Measurements from ENCODE around the gene ZNF770.

The ZNF770 gene

DNA sequence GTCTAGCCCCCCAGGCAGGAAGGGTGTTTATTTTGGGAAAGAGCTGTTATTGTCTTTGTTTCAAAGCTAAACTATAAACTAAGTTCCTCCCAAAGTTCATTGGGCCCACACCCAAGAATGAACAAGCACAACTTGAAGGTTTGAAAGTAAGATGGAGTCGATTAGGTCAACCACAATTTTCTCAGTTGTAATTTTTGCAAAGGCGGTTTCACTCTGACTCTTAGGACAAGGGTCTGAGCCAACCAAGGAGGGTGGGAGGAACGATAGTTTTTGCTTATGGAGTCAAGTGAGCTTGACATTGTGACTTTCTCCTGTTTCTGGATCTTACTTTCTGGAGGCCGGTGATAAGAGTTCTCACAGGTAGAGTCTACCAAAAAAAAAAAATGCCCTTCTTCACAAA lies 5.8 kb upstream of the ZNF770 start:
- H3K4me3 ChIP-seq (ENCODE audit: control insufficient read depth, low read depth, low read length): no peak overlapping the region
- TF ChIP-seq CTCF (IDR thresholded peaks at IDR 0.05; ENCODE audit: control insufficient read depth, insufficient read depth, low read depth, low read length, missing control alignments): no peak
- DNase-seq (ENCODE audit: low read depth): no peak

GRCh38 chr15:34993412-34993811 lies 5.3 kb upstream of the ZNF770 start:
- DNase-seq (ENCODE audit: low read depth): no peak
- no peak for TF ChIP-seq CTCF (IDR thresholded peaks at IDR 0.05; ENCODE audit: control insufficient read depth, insufficient read depth, low read depth, low read length, missing control alignments)
- no peak overlapping the region for H3K4me3 ChIP-seq (ENCODE audit: control insufficient read depth, low read depth, low read length)

GRCh38 chr15:34987609-34988026 lies 469 bp downstream of the ZNF770 start:
- no peak for TF ChIP-seq CTCF (IDR thresholded peaks at IDR 0.05; ENCODE audit: control insufficient read depth, insufficient read depth, low read depth, low read length, missing control alignments)
- peak overlapping the region; percentile 98 for H3K4me3 ChIP-seq (ENCODE audit: control insufficient read depth, low read depth, low read length)
- no peak for DNase-seq (ENCODE audit: low read depth)

GRCh38 chr15:34986771-34987480 lies 1.2 kb downstream of the ZNF770 start:
- DNase-seq (ENCODE audit: low read depth): no peak
- no peak for TF ChIP-seq CTCF (IDR thresholded peaks at IDR 0.05; ENCODE audit: control insufficient read depth, insufficient read depth, low read depth, low read length, missing control alignments)
- H3K4me3 ChIP-seq (ENCODE audit: control insufficient read depth, low read depth, low read length): peak overlapping the region; percentile 98

GRCh38 chr15:34986326-34986725 lies 1.8 kb downstream of the ZNF770 start:
- DNase-seq (ENCODE audit: low read depth): no peak
- H3K4me3 ChIP-seq (ENCODE audit: control insufficient read depth, low read depth, low read length): no peak overlapping the region; the same call in 1 of the 2 replicates
- no peak for TF ChIP-seq CTCF (IDR thresholded peaks at IDR 0.05; ENCODE audit: control insufficient read depth, insufficient read depth, low read depth, low read length, missing control alignments)

DNA sequence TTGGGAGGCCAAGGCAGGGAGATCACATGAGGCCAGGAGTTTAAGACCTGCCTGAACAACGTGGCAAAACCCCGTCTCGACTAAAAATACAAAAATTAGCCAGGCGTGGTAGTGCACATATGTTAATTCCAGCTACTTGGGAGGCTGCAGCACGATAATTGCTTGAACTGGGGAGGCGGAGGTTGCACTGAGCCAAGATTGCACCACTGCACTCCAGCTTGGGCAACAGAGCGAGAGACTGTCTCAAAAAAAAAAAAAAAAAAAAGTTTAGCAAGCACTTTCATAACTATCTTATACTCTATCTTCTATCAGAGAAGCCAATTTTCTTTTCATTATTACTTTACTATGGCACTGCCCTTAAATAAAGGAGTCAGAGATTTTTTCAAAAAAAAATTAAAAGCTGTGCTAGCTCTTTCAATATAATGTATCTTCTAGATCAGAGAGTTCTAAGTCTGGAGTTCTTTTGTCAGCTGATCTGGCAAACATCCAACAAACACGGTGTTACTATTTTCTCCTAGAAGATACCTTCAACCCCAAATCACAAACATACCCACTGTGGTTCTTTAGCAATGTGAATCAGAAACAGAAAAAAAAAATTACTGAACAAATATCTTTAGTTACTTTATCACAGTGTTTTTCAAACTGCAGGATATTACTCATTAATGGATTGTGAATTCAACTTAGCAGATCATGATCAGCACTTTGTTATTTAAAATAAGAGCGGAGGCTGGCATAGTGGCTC lies 3.0 kb downstream of the ZNF770 start:
- no peak for TF ChIP-seq CTCF (IDR thresholded peaks at IDR 0.05; ENCODE audit: control insufficient read depth, insufficient read depth, low read depth, low read length, missing control alignments)
- no peak overlapping the region for H3K4me3 ChIP-seq (ENCODE audit: control insufficient read depth, low read depth, low read length)

More for the DNA sequence above, 3.0 kb downstream of the ZNF770 start:
- no peak for DNase-seq (ENCODE audit: low read depth)
